B cell (primary cell): ENCODE results near the gene INTS14.

Experiments
- EZH2 ChIP-seq: IDR thresholded peaks from 2 replicates; pipeline ENCODE4 v1.6.1; 2012; ENCODE audit warnings: borderline replicate concordance, low read depth, mild to moderate bottlenecking, moderate library complexity, low read length; ENCODE audit not compliant: insufficient read depth, poor library complexity, severe bottlenecking
- TF ChIP-seq, protein P1 (sequence below): fragments of 200-600 bp; IDR thresholded peaks from one replicate; pipeline ENCODE4 v1.8.0; 2022; ENCODE audit warnings: antibody characterized with exemption, mild to moderate bottlenecking

GRCh38 chr15:65639509-65639908, 28.6 kb upstream of the INTS14 start:
- TF ChIP-seq, protein P1, sequence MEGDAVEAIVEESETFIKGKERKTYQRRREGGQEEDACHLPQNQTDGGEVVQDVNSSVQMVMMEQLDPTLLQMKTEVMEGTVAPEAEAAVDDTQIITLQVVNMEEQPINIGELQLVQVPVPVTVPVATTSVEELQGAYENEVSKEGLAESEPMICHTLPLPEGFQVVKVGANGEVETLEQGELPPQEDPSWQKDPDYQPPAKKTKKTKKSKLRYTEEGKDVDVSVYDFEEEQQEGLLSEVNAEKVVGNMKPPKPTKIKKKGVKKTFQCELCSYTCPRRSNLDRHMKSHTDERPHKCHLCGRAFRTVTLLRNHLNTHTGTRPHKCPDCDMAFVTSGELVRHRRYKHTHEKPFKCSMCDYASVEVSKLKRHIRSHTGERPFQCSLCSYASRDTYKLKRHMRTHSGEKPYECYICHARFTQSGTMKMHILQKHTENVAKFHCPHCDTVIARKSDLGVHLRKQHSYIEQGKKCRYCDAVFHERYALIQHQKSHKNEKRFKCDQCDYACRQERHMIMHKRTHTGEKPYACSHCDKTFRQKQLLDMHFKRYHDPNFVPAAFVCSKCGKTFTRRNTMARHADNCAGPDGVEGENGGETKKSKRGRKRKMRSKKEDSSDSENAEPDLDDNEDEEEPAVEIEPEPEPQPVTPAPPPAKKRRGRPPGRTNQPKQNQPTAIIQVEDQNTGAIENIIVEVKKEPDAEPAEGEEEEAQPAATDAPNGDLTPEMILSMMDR: no peak
- no peak for TF ChIP-seq EZH2
